Activated CD4-positive, CD25-positive, alpha-beta regulatory T cell (primary cell): ENCODE results near the gene CMIP.

Experiments
- DNase-seq, 4 experiments: peaks; one replicate each; lab custom pipeline; 2025; lab: John Stamatoyannopoulos, UW

Gene CMIP

GRCh38 chr16:81639348-81639747 lies 194.7 kb downstream of the CMIP start:
- no peak for DNase-seq

DNA sequence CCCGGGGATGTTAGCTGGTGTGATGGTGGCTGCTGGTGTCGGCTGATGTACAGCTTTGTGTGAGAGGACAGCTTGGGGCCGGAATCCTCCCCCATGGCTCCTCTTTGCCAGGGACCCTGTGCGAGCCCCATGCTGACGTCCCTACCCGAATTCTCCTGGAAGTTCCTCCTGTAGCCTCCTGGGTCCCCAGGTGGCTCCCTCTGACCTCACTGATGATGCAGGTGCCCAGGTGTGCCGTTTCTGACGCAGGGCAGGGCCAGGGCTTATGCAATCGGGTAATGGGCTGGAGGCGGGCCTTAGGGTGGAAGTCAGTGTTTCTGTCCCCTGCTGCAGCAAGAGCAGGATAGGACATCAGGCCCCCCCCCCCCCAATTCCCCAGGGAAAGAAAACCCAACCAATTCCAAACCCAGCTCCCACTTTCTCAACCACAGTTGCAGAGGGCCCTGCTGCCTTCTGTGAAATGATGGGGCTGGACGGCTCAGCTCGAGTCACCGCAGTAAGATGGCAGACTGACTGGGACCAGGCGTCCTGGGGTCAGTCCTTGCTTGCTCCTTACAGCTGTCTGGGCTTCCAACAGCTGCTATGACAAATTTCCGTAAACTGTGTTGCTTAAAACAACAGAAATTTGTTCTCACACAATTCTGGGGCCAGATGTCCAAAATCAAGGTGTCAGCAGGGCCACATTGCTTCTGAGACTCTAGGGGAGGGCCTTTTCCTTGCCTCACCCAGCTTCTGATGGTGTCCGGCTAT lies 195.5 kb downstream of the CMIP start:
- no peak for DNase-seq

DNA sequence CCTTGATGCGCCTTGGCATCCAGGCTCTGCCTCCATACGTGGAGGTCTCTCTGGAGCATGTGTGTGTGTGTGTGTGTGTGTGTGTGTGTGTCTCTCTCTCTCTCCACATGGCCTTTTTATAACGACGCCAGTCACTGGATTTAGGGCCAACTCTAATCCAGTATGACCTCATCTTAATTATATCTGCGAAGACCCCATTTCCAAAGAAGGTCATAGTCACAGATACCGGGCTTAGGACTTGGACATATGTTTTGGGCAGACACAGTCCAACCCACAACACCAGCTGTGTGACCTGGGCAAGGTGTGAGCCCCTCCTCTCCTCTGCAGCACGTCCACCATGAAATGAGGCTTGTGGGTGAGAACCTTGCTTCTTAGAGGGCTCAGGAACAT lies 196.1 kb downstream of the CMIP start:
- DNase-seq = no peak

- DNase-seq = no peak
These were observed 196.9 kb downstream of the CMIP start for GRCh38 chr16:81641395-81642106.

DNA sequence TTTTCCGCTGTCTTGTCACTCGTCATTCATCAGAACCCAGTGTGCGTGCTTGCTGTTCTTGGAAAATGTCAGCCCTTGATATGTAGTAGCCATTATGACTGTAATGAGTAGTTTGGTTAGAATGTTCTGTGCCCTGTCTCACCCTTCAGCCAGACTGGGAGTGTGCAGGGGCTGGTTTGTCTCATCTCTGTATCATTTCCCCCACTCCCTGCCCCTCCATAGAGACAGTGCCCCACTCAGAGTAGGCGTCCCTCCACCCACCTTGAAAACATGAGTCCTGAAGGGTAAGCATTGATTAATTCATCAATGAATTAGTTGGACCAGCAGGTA lies 197.5 kb downstream of the CMIP start:
- no peak for DNase-seq

- DNase-seq = no peak
These were observed 198.3 kb downstream of the CMIP start for GRCh38 chr16:81642943-81643342.

DNA sequence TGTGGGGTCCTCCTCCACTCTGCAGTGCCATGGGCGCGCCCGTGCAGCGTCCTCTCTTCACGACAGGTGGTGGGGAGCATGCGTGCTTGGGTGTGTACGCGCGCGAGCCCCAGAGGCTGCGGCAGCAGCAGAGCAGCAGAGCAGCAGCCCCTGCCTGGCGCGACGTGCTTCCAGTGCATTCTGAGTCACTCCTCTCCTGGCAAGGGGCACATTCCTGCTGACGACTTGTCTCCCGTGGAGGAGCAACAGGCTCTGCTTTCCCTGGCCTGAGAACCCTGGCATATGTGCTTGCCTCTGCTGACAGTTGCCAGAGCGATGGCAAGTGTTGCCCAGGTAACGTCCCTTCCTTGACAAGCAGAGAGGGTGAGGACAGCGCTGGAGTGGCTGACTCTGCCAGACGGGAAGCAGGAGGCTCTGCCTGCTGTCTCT lies 200.7 kb downstream of the CMIP start:
- no peak for DNase-seq

DNA sequence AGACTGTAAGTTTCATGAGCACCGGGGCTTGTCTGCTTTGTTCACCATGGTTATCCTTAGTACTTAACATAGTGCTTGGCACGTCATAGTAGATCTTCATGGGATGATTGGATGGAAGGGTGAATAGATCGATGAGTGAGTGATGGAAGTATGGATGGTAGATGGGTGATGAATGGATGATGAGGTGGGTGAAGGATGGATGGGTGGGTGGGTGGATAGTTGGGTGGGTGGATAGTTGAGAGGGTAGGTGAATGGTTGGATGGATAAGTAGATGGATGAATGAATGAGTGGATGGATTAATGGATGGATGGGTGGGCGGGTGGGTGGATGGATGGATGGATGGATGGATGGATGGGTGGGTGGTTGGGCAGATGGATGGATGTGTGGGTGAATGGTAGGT lies 201.3 kb downstream of the CMIP start:
- no peak for DNase-seq

- no peak for DNase-seq
These were observed 202.0 kb downstream of the CMIP start for GRCh38 chr16:81646561-81646960.

DNA sequence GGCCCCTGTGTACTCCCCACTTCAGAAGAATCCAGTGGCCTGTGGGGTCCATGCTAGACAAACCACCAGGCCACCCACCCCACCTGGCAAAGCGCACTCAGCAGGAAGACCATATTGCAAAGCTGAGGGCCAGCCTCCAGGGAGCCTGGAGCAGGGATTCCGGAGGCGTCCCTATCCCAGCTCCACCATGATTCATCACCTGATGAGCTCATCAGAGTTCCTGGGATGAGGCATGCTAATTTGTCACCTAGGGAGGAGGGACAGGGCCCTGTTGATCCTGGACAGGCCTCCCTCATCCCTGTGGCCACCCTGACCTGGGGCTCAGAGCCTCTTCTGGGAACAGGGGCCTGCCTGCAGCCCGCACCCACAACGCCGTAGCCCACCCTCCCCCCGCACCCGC lies 202.9 kb downstream of the CMIP start:
- no peak for DNase-seq

GRCh38 chr16:81649561-81650184 lies 205.1 kb downstream of the CMIP start:
- no peak for DNase-seq

- DNase-seq = no peak
These were observed 205.7 kb downstream of the CMIP start for GRCh38 chr16:81650281-81650680.

DNA sequence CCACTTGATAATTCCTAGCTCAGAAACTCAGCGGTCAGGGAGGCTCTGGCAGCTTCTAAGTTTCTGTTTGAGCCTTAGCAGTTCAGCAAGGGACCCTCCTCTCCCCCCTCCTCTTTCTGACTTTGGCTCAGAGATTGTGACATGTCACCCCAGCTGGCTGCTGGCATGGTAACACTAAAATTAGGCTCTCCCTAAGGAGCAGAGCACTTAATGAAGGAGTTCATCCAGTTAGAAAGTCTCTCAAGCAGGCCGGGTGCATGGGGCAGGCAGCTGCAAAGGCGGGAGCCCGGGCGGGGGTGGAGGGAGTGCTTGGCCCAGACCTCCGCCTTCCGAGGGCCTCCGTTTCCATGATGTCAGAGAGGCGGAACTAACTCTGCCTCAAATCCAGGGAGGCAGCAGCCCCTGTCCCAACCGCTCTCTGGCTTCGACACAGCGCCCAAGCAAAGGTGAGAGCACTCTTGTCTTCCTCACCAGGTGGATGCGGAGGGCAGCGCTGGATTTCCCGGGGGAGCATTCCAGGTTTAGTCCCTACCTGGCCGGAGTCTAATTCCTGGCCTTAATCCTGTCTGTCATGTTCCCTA lies 206.5 kb downstream of the CMIP start:
- DNase-seq = no peak

GRCh38 chr16:81651758-81652718 lies 207.4 kb downstream of the CMIP start:
- no peak for DNase-seq

DNA sequence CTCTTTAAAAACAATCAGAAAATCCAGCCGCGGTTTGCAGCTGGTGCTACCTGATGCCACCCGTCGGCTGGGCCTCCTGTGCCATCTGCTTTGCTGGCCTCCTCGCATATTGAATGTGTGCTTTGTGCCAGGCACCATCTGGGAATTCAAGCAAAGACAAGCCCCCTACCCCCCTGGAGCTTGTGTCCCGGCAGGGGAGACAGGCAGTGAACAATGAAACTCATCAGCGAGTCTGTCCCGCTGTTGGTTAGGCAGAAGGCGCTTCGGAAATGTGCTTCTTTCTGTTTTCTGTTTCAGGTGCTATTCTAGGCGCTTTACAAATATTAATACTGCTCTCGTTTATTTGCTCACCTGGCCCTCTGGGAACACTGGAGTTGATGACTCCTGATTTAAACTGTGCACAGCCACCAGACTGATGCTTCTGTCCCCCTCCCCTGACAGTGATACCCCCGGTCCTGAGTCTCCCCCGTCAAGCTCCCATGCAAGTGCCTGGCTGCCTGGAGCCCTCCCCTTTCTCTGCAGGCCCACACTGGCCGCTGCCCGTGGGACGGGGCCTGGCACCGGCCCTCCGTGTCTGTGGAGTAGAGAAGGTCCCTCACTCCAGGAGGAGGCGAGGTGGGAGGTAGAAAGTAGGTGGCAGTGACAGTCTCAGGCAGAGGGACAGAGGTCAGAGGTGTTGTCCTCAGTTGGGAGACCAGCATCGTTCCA lies 208.3 kb downstream of the CMIP start:
- no peak for DNase-seq

DNA sequence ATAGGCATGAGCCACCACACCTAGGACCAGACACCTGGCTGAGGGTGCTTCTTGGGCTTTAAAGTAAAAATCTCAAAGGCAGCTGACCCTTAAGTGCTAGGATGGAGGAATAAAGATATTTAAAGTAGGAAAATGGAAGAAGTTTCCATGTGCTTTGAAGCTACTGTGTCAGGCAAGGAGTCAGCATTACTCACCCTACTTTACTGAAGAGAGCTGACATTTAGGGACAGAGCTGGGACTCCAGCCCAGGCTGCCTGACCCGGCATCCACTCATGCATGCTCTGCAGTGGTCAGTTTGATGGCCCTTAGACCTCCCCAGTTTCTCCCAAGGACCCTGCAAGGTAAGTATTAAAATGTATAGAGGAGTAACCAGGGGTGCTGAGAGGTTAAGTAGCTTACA lies 209.7 kb downstream of the CMIP start:
- DNase-seq = no peak

GRCh38 chr16:81655469-81656162 lies 211.0 kb downstream of the CMIP start:
- no peak for DNase-seq

- DNase-seq = no peak
These were observed 212.6 kb downstream of the CMIP start for GRCh38 chr16:81657224-81657623.

GRCh38 chr16:81657781-81658180 lies 213.2 kb downstream of the CMIP start:
- DNase-seq = no peak

GRCh38 chr16:81658373-81658772 lies 213.8 kb downstream of the CMIP start:
- no peak for DNase-seq

GRCh38 chr16:81659249-81659648 lies 214.6 kb downstream of the CMIP start:
- DNase-seq = no peak
